Left cardiac atrium (tissue), 4 donors: ENCODE data around the gene MYO7B. TPM values are rescaled to one million over a fixed set of nuclear protein-coding genes. Genes with fewer than 3 reads are reported as not detected.

Source experiments
- ATAC-seq, 2 donors: fragments of 200-7000 bp; cut with Tn5 transposase; one replicate each; pipeline ENCODE4 v1.9.1; 2020; ENCODE audit warnings: mild to moderate bottlenecking in 2 of 2, moderate library complexity in 2 of 2
- DNase-seq: peaks from one replicate; pipeline ENCODE4 v3.0.0-alpha.2; 2020
- intact Hi-C, 2 donors: fragments of 100-400 bp; cut with DNase I; formaldehyde crosslinking; loops; one replicate each; pipeline versions ENCODE4 v1.14.1 to v1.15.1; 2022 to 2023
- total RNA-seq, 2 donors: library from RNA; stranded (reverse); fragmentation: NEBNext Ultra II Directional; extraction: Animal tissue kit (Norgen Biotek cat#: 25700); gene quantifications; one replicate each; pipeline ENCODE4 v1.2.1, GENCODE V29; 2021
- donor health status: DM: no; HTN: yes; CAD: no.
- donor health status: DM: no; HTN: yes; CAD: no; lungs with severe emphysema.
- donor health status: DM: yes; HTN: yes; CAD: no.
- donor health status: Dilated cardiomyopathy.

Gene MYO7B
- total RNA-seq, 2 donors from 2014 or later, result 0.27 to 0.89 TPM

- no peak for DNase-seq
- intact Hi-C loops, result no loop called here
- ATAC-seq, result no peak
These were observed 45.5 kb downstream of the MYO7B start for GRCh38 chr2:127581050-127581345.

- DNase-seq, result no peak
- ATAC-seq, result no peak
- intact Hi-C loops, result no loop called here
These were observed 46.3 kb downstream of the MYO7B start for GRCh38 chr2:127581516-127582490.

- no peak for DNase-seq
- intact Hi-C loops, result no loop called here
- ATAC-seq, result no peak
These were observed 47.7 kb downstream of the MYO7B start for GRCh38 chr2:127582863-127583861.

DNA sequence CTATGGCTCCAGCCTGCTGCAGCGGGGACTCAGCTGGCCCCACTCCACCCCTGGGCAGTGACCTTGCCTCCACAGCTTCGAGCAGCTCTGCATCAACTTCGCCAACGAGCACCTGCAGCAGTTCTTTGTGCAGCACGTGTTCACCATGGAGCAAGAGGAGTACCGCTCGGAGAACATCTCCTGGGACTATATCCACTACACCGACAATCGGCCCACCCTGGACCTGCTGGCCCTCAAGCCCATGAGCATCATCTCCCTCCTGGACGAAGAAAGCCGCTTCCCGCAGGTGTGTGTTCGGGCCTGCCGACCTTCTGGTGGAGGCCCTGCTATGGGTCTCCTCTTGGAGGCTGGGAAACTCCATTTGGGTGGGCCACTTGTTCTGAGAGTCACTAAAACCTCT, 48.6 kb downstream of the MYO7B start:
- intact Hi-C loops, result no loop called here
- DNase-seq (no peak), ATAC-seq (no peak)

- ATAC-seq (no peak), DNase-seq (no peak)
- intact Hi-C loops, result no loop called here
These were observed 49.1 kb downstream of the MYO7B start for GRCh38 chr2:127584516-127585033.

- intact Hi-C loops, result no loop called here
- DNase-seq, result no peak
- ATAC-seq, result no peak
These were observed 49.9 kb downstream of the MYO7B start for GRCh38 chr2:127585270-127585807.

GRCh38 chr2:127586136-127586535, 50.7 kb downstream of the MYO7B start:
- no peak for DNase-seq
- intact Hi-C loops, result no loop called here
- no peak for ATAC-seq

DNA sequence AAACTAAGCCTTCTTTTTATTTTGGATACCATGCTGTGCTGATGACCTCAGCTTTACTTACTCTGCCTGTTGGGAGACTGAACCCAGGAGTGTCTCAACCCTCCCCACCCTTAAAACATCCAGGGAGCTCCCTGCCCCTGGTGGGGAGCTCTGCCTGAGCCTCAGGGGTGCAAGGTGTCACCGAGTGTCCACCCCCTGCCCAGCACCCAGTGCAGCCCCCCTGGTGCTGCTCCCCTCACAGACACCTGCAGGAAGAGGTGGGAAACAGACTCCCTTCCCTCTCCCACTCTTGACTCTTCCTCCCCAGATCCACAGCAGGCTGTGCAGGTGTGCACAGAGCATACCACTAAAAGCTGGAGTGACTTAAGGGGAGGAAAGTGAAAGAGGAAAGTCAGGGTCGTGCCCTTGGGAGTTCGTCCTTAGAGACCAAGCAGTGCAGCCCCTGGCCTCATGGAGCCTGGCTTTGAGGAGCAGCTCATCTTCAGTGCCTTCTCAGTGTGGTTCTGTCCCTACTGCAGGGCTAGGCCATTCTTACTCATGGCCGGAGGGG, 51.3 kb downstream of the MYO7B start:
- no peak for DNase-seq
- no peak for ATAC-seq
- intact Hi-C loops, result no loop called here

GRCh38 chr2:127588241-127588640, 52.8 kb downstream of the MYO7B start:
- no peak for DNase-seq
- intact Hi-C loops, result no loop called here
- ATAC-seq, result no peak

DNA sequence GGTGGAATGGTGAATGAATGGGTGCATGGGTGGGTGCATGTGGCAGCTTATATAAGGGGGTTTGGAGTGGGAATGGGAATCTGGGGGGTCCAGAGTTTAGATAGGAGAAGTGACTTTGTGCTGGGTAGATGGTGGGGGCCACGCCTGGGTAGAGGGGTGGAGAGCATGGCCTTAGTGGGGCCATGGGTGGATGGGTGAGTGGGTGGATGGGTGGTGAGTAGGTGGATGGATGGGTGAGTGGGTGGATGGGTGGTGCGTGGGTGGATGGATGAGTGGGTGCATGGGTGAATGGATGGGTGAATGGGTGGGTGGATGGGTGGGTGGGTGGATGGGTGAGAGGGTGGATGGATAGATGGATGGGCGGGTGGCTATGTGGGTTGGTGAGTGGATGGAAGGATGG, 53.9 kb downstream of the MYO7B start:
- ATAC-seq (no peak), DNase-seq (no peak)
- intact Hi-C loops, result no loop called here

GRCh38 chr2:127589841-127590240, 54.4 kb downstream of the MYO7B start:
- intact Hi-C loops, result loop anchor here in 1 of 2 donors (10.0 kb wide), 1 partner anchor 105 kb away; no protein-coding TSS in a partner anchor

GRCh38 chr2:127590386-127591190, 55.1 kb downstream of the MYO7B start:
- DNase-seq (no peak), ATAC-seq (no peak)
- intact Hi-C loops, result loop anchor here in 1 of 2 donors (10.0 kb wide), 1 partner anchor 104 kb away; no protein-coding TSS in a partner anchor

More at GRCh38 chr2:127589841-127590240, 54.4 kb downstream of the MYO7B start:
- DNase-seq (no peak), ATAC-seq (no peak)

GRCh38 chr2:127591221-127591923, 55.9 kb downstream of the MYO7B start:
- DNase-seq (peak; percentile 73), ATAC-seq (peak; percentile 90 to 91)
- intact Hi-C loops, result loop anchor here in 1 of 2 donors (10.0 kb wide), 1 partner anchor 103 kb away; no protein-coding TSS in a partner anchor

DNA sequence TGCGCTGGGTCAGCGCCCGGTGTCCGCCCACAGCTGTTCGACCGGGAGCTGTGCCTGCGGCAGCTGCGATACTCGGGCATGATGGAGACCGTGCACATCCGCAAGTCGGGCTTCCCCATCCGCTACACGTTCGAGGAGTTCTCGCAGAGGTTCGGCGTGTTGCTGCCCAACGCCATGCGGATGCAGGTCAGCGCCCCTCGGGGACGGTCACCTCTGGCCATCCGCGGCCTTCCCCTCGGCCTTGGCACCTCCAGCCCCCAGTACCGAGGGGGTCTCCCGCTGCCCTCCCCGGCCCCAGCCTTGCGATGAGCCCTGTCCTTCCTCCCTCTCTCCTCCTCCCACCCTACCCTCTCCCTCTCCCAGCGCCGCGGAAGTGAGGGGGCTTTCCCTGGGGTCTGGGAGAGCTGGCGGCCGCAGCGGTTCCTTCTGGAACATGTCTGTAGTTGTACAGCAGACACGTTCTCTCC, 57.3 kb downstream of the MYO7B start:
- intact Hi-C loops, result loop anchor here in 1 of 2 donors (10.0 kb wide), 1 partner anchor 102 kb away; no protein-coding TSS in a partner anchor
- ATAC-seq (no peak), DNase-seq (no peak)

DNA sequence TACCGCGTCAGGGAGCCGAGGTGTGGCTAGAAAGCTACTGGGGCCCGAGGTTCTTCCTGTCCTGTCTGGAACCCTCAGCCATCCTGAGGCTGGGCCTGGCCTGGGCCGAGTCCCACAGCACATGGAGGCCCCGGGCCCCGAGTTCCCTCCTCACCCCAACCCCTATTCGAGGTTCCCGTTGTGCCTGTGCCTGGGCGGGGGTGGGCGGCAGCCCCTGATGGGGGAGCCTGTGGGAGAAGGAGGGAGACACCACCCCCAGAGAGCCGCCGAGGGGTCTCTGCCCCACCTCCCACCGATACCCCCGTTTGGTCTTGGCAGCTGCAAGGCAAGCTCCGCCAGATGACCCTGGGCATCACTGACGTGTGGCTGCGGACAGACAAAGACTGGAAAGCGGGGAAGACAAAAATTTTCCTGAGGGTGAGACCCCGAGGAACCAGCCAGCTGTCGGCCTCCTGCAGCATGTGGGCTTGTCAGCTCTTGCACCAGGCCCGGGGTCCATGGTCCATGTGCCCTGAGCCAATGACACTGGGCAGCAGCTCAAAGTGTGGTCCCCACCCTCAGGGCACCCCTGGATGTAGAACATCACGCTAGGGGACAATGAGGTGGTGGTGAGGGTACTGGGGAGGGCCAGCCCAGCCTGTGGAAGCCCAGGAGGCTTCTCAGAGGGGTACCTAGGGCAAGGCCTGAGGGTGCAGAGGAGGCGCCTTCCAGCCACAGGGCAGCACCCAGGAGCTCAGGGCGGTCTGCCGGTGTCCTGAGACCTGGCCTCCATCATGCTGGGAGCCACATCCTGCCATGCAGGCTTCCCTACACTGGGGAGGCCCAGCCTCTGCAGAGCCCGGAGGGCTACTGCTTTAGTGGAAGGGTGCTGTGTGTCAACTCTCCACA, 58.0 kb downstream of the MYO7B start:
- no peak for ATAC-seq
- intact Hi-C loops, result loop anchor here in 1 of 2 donors (10.0 kb wide), 1 partner anchor 101 kb away; no protein-coding TSS in a partner anchor
- no peak for DNase-seq

DNA sequence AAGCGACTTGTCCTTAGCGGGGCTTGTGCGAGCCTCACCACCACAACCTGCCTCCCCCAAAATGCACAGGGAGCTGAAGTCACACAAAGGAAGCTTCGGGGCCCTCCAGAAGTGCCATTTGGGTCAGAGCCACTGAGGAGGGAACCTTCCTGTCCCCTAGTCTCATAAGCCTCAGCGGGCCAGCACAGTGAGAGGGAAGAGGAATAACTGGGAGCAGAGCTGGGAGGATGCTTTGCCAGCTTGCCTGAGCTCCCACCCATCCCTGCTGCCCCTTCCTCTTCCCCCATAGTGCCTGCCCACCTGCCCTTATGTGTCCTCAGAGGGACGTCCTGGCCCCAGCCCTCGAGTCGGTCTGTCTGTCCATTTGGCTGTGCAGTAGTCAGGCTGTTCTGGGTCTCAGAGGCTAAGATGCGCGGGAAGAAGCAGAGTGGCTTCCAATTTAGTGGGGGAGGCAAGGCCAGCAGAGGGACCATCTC, 58.7 kb downstream of the MYO7B start:
- DNase-seq (no peak), ATAC-seq (no peak)
- intact Hi-C loops, result loop anchor here in 1 of 2 donors (10.0 kb wide), 1 partner anchor 101 kb away; no protein-coding TSS in a partner anchor
